SHP77 (cell line): ENCODE measurements around the gene POLR2H.
"Not testable (repeated sequence)": the region's sequence is repeated elsewhere in the genome, so short reads cannot be mapped to it uniquely, and the experiment has no call there.

ENCODE experiments used
- DNase-seq, 2 experiments: peaks; one replicate each; lab custom pipeline; 2025; lab: John Stamatoyannopoulos, UW

Gene POLR2H

DNA sequence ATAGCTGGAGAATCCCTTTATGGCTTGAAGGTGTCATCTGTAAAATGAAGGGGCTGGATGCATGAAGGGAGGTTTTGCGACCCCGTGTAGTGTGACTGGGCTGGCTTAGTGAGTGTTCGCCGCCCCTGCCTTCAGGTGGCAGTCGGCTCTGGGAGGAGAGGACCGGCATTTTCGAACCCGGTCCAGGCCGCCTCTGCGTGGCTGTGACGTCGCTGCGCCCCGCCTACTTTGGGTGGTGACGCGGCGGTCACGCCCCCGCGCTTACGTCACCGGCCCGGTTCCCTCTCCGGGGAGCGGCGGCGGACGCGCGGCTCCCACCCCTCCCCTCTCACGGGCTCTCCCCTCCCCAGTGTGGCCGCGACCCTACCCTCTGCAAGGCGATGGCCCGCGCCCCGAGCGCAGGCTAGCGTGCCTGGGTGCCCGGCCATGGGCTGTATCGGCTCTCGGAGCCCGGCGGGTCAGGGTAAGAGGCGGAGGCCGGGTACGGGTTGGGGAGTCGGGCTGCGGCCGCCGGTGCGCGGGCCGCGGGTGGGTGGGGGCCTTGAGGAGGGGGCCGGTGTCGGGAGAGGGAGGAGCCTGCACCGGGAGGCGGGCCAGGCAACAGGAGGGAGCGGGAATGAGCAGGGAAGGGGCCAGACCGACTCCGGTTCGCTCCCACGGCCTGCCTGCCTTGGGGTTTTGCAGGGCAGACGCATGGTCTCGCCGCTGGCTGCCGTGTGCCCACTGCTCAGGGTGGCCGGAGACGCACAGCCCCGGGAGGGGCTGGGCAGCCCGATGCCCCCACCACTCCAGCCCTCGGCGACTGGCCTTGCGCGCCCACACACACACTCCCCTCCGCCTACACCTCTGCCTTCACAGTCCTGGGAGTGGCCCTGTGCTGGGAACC, 25.6 kb upstream of the POLR2H start:
- DNase-seq = peak; percentile 42 to 62

DNA sequence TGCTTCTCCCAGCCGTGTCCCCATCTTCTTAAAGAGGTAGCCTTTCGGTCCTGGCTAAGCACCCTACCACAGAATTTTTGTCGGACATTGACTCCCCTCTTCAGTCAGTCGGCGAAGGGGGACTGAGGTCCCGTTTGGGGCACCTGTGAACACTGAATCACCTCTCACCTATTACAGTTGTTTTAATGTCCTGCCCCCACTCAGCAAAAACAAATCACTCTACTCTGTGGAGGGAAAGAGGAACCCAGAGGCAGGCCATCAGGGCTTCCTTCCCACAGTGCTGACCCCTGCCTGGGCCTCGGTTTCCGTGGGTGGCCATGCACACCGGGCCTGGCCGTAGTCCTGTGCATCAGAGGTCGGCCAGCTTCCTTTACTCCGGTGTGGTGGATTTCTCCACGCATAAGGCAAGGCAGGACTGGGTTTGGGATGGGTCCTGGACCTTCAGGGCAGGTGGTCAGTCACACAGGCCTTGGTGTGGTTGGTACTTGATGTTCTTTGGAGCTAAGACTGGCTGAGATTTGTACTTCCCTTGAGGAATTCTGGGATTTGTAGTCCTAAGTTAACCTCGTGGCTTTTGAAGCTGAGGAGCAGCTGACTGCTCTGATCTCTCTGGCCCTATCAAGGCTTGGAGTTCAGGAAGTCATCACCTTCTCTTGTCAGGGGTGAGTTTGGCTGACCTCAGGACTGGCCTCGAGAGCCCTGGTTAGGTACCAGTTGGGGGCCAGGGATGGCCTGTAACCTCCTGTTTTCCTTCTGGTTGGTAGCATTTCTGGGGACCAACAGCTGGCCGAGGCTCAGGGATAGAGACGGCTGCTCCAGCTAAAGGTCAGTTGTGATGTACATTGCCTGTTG, 24.7 kb upstream of the POLR2H start:
- peak; percentile 43 to 76 for DNase-seq

DNA sequence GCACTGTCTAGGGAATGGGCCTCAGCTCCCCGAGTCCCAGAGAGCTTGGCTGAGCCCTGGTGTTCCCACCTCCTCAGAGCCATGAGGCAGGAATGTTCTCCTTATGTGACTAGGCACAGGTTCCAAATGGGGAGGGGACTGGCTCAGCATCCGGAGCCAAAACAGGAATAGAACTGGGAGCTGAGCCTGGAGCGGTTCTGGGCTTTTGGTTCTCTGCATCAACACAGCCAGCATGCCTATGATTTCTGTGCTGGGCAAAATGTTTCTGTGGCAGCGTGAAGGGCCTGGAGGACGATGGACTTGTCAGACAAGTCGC, 24.2 kb upstream of the POLR2H start, which contains the start of gene FAM131A:
FAM131A (plus strand) TSS at position 202 of the 316 bp plus-strand sequence; CDS start at position 233, 31 bp downstream.
- DNase-seq = peak in 1 of 2 experiments; percentile 44

DNA sequence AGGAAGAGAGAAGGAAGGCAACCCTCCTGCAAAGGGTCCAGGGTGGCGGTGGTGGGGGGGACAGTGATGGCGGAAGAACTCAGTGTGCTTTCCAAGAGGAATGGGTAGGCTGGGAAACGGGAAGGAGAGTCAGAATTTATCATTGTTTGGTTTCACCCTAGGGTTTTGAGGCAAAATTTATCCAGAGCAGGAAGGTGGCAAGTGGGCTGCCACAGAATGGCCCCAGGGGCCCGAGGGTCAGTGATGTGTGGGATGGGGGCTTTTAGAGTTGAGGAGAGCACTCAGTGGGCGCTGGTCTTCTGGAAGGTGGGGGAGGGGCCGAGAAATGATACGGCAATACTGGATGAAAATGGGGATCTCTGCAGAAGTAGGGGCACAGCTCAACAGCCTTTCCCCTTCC, 23.5 kb upstream of the POLR2H start:
- DNase-seq = peak in 1 of 2 experiments; percentile 1

GRCh38 chr3:184338511-184338945, 23.0 kb upstream of the POLR2H start:
- DNase-seq = peak; percentile 87 to 94

- DNase-seq = peak in 1 of 2 experiments; percentile 6
Observed at GRCh38 chr3:184339001-184339400, 22.5 kb upstream of the POLR2H start.

GRCh38 chr3:184339451-184340135, 21.9 kb upstream of the POLR2H start:
- DNase-seq = not testable (repeated sequence)

DNA sequence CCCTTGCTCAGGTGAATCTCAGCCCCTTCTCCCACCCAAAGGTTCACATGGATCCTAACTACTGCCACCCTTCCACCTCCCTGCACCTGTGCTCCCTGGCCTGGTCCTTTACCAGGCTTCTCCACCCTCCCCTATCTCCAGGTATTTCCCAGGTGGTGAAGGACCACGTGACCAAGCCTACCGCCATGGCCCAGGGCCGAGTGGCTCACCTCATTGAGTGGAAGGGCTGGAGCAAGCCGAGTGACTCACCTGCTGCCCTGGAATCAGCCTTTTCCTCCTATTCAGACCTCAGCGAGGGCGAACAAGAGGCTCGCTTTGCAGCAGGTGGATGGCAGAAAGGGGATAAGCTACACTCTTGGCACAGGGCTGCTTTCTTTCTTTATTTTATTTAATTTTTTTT, 19.6 kb upstream of the POLR2H start:
- DNase-seq = no peak

DNA sequence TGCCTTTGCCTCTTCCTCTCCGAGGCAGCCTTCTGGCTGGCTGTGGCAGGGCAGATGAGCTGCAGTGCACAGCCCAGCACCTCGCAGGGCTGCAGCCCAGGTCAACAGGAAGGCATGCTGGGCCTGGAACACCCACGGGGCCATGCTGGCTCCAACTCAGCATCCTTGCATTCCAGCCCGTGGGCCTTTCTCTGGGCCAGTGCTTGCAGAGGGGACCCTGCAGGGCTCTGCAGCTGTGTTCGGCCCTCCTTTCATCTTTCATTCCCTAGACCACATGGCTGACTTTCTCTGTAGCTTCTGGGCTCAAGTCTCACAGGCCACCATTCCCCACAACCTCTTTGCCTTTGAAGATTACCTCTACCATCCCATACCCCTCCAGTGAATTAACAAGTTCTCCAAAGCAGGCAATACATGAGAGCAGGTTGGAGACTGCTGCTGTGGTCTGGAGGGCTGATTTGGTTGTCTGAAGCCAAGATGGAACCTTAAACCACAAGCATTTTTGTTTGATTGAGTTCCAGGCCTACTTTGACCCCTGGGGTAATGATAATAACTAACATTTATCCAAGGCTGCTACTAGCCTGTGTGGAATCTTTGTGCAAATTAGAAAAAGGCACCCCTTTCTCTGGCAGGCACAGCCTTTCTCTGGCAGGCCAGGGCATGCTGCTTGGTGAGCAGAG, 18.2 kb upstream of the POLR2H start:
- DNase-seq = no peak

- no peak for DNase-seq
Observed at GRCh38 chr3:184344579-184345316, 16.8 kb upstream of the POLR2H start.

- DNase-seq = peak; percentile 57 to 73
Observed at GRCh38 chr3:184345317-184346144, 16.0 kb upstream of the POLR2H start.

DNA sequence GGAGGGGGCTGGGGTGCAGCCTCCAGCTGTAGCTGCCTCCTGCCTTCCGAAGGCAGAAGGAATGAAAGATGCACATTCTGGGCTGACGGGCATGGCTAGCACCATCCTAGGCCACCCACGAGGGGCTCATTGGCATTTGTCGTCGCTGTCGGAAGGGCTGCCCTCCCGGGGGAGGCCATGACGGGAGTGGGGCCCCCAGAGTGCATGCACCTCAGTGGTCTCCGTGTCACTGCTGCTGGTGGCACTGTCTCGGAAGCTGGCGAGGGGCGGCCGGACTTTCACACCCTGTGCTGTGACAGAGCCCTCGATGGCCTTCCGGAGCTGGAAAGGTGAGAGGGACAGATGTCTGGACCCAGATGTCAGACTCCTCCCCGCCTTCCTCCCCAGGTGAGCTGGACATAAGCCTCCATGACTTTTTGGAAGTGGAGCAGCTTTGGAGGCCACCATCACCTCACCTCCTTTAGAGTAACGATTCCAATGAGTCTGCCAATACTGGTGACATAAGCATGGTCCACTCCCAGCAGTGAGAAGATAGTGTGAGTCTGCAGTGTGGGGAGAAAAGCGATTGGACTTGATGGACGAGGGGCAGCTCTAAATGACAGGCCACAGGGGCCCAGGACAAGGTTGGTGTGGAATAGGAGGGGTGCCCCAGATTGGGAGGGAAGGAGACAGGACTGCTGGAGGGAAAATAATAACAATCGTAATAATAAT, 14.9 kb upstream of the POLR2H start:
- DNase-seq = no peak

- no peak for DNase-seq
Observed at GRCh38 chr3:184347321-184348056, 14.0 kb upstream of the POLR2H start.

DNA sequence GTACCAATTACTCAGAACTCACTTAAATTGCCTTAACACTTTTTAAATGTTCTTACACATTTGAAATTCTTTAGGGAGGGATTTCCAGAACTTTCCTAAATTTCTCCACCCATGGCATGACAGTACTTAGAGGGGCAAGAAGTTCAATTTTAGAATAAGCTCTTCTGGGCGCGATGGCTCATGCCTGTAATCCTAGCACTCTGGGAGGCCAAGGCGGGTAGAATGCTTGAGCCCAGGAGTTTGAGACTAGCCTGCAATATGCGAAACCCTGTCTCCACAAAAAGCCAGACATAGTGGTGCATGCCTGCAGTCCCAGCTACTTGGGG, 13.5 kb upstream of the POLR2H start:
- no peak for DNase-seq

- DNase-seq = no peak
Observed at GRCh38 chr3:184349563-184350470, 11.7 kb upstream of the POLR2H start.

- DNase-seq = no peak
Observed at GRCh38 chr3:184350618-184351017, 10.9 kb upstream of the POLR2H start.

DNA sequence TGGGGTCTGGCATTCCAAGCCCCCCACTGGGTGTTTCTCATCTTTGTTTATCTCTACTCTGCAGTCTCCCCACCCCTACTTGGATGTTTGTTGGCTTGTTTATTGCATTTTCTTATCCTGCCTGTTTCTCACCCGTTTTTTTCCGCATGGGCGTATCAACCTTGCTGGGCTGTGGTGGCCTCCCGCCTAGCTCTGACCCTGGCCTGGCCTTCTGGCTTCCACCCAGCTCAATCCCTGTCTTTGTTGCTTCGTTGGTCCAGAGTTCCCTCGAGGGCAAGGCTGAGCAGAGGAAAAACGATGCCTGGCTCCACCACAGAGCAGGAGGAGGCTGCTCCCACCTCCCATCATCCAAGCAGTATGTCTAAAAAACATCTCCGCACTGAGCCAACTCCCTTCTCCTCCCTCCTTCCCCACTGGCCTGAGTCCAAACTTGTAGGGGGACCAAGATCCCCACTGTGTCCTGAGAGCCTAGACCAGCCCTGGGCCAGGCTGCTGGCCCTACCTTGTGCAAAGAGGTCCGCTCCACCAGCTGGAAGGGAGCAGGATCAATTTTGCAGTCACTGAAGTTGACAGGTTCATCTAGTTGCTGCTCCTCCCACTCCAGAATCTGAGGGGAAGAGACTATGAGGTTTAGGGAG, 9.9 kb upstream of the POLR2H start:
- DNase-seq = no peak
